ENCODE measurements around the gene MOB1A.

GRCh38 chr2:74204436-74204835, 25.8 kb upstream of the MOB1A start:
- TF ChIP-seq ZNF274 (IDR thresholded peaks at IDR 0.05; ENCODE audit: low read depth, low read length) (no peak), YY1 (IDR thresholded peaks at IDR 0.05; ENCODE audit: insufficient read depth, insufficient read length) (no peak), SUZ12 (IDR thresholded peaks at IDR 0.05; ENCODE audit: extremely low read depth, insufficient read depth, insufficient read length) (no peak)

Measured in NT2/D1 (cell line).